ENCODE results near the gene TMEM222.

The TMEM222 gene

DNA sequence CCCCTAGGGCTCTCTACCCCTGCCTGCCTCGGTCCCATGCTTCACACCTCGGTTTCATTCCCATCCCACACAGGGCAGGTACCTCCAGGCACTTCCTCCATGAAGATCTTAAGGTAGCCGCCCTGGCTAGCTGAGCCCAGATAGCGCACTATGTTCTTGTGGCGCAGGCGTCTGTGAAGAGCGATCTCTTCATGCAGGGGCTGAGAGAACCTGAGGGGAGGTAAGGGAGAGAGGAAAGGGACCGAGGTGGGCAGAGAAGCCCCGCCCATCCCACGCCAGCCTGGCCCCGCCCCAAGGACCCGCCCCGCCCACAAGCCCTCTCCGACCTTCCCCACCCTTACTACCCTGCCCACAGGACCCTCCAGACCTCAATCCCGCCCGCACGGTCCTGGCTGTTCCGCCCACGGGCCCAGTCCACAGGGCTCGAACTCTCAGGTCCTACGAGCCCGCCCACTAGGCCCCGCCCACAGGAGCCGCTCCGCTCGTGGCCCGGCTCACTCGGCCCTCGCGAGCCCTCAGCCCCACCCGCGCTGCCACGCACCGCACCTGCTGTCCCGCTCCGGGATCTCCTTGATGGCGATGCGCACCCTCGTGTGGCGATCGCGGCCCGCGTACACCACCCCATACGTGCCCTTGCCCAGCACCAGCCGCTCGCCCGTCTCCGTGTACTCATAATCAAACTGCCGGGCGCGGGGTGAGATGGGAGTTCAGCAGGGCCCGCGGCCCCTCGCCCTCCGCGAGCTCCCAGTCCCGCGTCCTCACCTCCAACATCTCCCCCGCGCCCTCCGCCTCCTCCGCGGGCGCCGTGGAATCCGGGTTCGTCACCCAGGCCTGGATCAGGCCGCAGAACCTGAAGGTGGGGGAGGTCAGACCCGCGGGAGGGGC is 38.4 kb downstream of the TMEM222 start:
- no peak for DNase-seq

GRCh38 chr1:27361044-27361402 is 39.1 kb downstream of the TMEM222 start:
- DNase-seq: no peak

DNA sequence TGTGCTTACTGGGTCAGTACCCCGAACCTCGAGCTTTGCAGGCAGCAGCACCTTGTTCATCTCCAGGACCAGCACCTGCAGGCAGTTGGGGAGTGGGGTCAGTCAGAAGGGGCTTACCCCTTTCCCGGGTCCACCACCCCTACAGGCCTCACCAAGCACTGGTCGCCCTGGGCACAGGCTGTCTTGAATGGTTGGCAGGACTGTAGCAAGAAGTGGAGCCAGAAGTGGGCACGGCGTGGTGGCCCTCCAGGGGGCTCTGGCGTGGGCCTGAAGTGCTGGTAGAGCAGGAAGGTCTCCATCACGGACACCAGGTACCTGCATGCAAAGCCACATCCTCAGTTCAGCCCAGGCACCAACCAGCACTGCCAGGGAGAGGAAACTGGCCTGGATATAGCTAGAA is 39.6 kb downstream of the TMEM222 start:
- no peak for DNase-seq

DNA sequence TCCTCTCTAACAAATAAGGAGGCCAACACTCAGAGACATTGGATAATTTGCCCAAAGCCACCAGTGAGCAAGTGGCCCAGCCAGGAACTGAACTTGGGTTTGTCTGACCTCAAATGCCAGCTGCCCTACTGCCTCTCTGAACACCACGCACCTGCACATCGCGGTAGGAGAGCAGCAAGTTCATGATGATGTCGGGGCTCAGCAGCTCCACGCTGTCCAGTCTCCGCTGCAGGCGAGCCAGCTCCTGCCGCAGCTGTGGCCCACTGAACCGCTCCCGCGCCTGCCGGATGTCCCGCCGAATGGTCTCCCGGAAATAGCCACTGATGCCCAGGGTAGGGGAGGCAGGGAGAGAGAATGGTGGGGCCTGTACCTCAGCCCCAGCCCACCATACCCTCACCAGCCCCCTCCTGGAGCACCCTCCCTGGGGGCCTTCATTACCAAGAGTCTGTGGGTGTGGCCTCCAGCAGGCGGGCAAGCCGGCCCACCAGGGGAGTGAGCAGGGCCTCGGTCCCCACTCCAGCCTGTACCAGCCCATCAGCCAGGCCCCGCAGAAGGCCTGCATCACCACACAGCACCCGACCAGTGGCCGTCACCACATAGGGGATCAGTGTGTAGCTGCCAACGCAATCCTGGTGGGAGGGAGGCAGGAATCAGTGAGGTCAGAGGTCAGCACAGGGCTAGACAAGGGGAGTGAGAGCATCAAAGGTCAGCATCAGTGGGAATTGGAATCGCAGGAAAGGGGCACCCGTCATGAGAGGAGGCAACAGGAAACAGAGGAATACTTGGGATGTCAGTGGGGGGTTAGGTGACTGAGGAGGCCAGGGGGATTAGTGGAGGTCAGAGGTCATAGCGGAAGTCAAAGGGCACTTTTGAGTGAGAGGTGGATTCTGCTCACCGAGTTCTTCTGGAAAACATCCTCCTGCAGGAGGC is 42.1 kb downstream of the TMEM222 start:
- DNase-seq: no peak

DNA sequence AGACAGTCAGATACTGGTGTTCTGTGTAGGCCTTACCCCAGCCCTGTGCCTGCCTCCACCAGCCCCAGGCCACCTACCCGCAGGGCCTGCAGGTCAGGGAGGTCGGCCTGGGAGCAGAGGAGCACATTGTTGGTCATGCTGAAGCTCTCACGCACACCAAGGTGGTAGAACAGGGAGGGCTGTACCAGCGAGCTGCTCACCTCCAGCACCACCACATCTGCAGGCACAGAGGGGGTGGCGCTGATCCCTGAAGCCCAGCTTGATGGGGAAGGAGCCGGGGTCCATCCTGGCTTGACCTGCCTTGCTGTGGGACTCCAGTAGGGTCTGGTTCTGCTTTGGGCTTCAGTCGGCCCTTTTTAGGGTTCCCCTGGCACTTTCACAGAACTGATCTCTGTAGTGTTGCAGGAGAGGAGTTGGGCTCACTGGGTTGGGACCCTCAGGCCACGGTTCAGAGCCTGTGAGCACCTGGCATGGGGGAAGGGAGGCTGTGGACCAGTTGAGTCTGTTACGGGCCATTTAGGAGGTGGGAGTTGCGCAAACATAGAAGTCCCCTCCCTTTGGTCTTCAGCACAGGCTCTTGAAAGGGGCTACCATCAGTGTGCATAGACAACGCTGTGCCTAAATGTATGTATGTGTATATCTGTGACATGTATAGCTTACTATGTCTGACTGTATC is 42.9 kb downstream of the TMEM222 start:
- no peak for DNase-seq

GRCh38 chr1:27365372-27366112 is 43.6 kb downstream of the TMEM222 start:
- DNase-seq: peak; percentile 87

- DNase-seq: peak; percentile 75
These were observed 44.1 kb downstream of the TMEM222 start for GRCh38 chr1:27366113-27366410.

- peak; percentile 73 for DNase-seq
These were observed 44.6 kb downstream of the TMEM222 start, which contains the start of gene MAP3K6 for GRCh38 chr1:27366411-27367159. Gene MAP3K6, minus strand, starts transcription at chr1:27366961. Its CDS starts 364 bp downstream, at chr1:27366597.

GRCh38 chr1:27367160-27367650 is 45.2 kb downstream of the TMEM222 start:
- DNase-seq: no peak

DNA sequence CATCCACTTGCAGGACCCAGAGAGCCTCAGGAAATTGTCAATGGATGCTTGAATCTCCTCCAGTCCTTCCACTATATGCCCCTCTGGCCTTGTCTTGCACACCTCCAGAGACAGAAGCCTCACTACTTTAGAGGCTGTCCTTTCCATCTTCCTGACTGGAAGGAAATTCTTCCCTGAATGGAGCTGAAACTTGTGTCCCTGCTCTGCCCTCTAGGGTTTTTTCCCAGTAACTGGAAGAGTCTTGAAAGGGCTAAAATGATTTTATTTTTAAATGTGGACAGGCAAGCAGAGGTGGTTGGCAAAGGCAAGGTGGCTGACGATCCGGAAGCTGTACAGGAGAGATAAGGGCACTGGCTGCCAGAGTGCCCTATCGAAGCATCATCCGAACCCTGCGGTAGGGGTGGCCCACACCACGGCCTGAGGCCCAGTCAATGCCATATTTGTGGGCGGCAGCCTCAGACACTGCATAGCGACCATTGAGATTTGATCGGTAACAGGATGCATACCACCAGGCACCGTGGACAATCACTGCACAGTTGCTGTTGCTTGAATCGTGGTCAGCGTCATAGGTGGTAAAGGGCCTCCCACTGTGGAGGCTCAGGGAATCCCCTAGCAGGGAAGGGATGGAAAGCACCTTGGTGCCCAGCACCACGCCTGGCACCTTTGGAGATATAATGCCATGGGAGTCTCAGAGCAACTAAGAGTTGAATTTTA is 47.1 kb downstream of the TMEM222 start:
- no peak for DNase-seq

GRCh38 chr1:27372022-27372807 is 50.3 kb downstream of the TMEM222 start:
- DNase-seq: no peak

DNA sequence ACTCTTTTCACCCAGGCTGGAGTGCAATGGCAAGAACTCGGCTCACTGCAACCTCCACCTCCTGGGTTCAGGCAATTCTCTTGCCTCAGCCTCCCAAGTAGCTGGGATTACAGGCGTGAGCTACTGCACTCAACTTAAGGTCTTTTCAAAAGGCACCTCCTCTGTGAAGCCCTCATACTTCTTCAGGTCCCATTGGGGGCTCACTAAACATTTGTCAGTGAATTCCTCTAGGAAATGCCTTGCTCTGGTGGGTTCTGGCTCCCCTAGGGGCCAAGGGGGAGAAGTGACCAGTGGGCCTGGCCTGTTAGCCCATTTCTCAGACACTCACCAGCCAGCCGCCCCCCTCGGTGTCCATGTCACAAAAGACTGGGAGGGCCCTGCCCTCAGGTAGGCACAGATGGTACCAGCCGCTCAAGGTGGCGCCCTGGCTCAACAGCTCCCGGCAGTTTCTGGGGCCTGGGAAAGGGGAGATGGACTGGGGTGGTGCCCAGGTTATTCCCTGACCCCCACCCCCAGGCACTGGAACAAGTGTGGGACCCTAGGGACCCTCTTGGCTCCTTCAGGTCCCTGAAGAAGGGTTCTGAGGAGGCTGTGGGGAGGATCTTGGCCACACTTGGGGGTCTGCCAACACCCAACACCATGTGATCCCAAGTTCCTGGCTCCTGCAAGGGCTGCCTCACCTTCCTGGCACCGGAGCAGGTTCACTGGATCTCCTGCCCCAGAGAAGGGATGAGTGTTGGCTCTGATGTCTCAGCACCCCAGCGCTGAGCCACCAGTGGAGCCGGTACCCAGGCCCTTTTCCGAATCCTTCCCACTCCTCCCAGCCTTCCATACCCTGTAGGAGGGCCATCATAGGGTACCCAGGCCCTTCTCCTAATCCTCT is 51.1 kb downstream of the TMEM222 start:
- no peak for DNase-seq

DNA sequence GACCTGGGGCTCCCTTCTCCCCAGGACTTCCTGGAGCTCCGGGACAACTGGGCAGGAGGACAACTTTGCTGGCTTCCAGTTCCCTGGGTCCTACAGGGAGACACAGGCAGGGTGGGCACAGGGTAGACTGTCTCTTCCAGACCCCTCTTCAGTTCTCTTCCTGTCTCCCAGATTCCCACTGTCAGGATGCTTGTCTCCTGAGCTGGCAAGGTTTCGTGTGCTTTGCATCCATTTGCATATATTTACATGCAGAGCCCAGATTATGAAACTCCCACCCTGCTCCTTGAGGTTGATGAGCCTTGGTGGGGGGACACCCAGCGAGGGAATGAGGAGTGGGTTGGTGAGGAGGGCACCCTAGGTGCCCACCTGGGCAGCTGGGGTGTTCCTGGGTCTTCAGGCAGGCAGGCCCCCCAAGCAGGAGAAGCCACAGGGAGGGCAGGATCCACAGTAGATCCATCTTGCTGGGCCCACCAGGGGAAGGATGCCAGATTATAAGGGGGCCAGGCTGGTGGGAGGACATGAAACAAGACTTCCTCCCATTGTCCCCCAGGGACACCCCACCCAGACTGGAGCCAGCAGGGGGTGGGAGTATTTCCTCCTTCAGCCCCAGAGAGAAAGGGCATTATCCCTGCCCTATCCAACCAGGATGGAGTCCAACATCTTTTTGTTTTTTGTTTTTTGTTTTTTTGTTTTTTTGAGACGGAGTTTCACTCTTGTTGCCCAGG is 52.6 kb downstream of the TMEM222 start, which contains the start of gene FCN3:
Gene FCN3 (minus strand): TSS at position 463 of the 725 bp plus-strand sequence. CDS start 6 bp downstream, at position 457.
- no peak for DNase-seq

- DNase-seq: no peak
These were observed 56.0 kb downstream of the TMEM222 start for GRCh38 chr1:27377760-27378495.

DNA sequence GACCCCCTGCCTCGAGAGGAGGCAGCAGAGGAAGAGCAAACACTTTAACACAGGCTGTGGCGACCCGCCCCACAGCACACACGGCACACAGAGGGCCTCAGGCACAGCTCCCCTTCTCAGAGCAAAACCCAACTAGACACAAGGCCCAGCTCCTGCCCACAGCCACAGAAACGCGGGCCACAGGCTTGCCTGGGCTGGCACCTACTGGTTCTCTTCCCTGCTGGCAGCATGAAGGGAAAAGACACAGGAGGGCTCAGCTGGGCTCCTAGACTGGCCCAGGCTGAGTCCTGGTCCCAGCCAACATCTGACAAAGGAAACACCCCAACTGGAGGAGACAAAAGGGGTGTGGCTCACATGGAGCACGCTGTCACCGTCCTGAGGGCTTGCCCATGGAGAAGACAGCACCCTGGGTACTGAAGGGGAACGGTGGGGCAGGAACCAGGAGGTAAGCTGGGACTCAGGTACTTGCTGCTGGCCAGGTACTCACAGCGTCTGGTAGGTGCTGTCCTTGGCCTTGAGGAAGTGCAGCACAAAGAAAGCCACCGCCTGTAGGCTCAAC is 57.7 kb downstream of the TMEM222 start:
- no peak for DNase-seq

GRCh38 chr1:27380224-27380623 is 58.3 kb downstream of the TMEM222 start:
- no peak for DNase-seq

All from fibroblast of skin of abdomen (primary cell).